OCI-LY3 (cell line): Measurements from ENCODE around the gene COQ9.

Experiments used
- H2AFZ ChIP-seq: fragments of 200-600, 300-600 bp; shearing (Covaris generic); 2 replicates; pipeline ENCODE4 v1.6.0; 2014; ENCODE audit warnings: antibody characterized with exemption, low read depth, low read length
- H3K27ac ChIP-seq: fragments of 200-600, 300-600 bp; sonication (generic); 2 replicates; pipeline ENCODE4 v1.5.1; 2014; ENCODE audit warnings: mild to moderate bottlenecking, low read length, moderate library complexity, mixed read lengths
- H3K27me3 ChIP-seq: fragments of 200-600, 300-600 bp; sonication (generic); 2 replicates; pipeline ENCODE4 v1.6.1; 2014; ENCODE audit warnings: low read depth, low read length, mixed read lengths
- H3K36me3 ChIP-seq: fragments of 200-600, 300-600 bp; sonication (generic); replicated peaks from 2 replicates; pipeline ENCODE3; 2014; ENCODE audit warnings: low read depth, low read length, mixed read lengths
- H3K4me1 ChIP-seq: fragments of 300-600, 200-600 bp; sonication (generic); 2 replicates; pipeline ENCODE4 v1.6.1; 2014; ENCODE audit warnings: low read length, mixed read lengths
- H3K4me2 ChIP-seq: fragments of 200-600, 300-600 bp; sonication (generic); 2 replicates; pipeline ENCODE4 v1.6.1; 2014; ENCODE audit warnings: low read length, mixed read lengths
- H3K4me3 ChIP-seq: fragments of 300-600, 200-600 bp; sonication (generic); 2 replicates; pipeline ENCODE4 v1.5.1; 2014; ENCODE audit warnings: antibody characterized with exemption, mild to moderate bottlenecking, low read length, moderate library complexity
- H3K79me2 ChIP-seq: fragments of 300-600, 200-600 bp; shearing (Covaris generic); 2 replicates; pipeline ENCODE4 v1.6.1; 2014; ENCODE audit warnings: mild to moderate bottlenecking, low read length, mixed read lengths
- H3K9ac ChIP-seq: fragments of 300-600, 200-600 bp; shearing (Covaris generic); 2 replicates; pipeline ENCODE4 v1.6.0; 2014; ENCODE audit warnings: mild to moderate bottlenecking, low read length, moderate library complexity
- H3K9me3 ChIP-seq: fragments of 200-600, 300-600 bp; shearing (Covaris generic); 2 replicates; pipeline ENCODE4 v1.6.1; 2014; ENCODE audit warnings: low read length, mixed read lengths; ENCODE audit not compliant: insufficient read depth
- H4K20me1 ChIP-seq: fragments of 200-600, 300-600 bp; sonication (generic); 2 replicates; pipeline ENCODE4 v1.6.1; 2016; ENCODE audit warnings: low read length, mixed read lengths; ENCODE audit not compliant: insufficient read depth
- CTCF ChIP-seq: fragments of 200-600, 300-600 bp; sonication (generic); IDR thresholded peaks from 2 replicates; pipeline ENCODE4 v1.5.1; 2014; ENCODE audit warnings: antibody characterized with exemption, low read length, low read depth
- EZH2phosphoT487 ChIP-seq: fragments of 200-600 bp; shearing (Covaris generic); IDR thresholded peaks from 2 replicates; pipeline ENCODE4 v1.6.1; 2018; ENCODE audit warnings: antibody characterized with exemption, mixed run types, low read depth

Gene COQ9

GRCh38 chr16:57413733-57414132, 33.5 kb upstream of the COQ9 start:
- H3K27ac ChIP-seq, result peak overlapping the region; percentile 88
- peak overlapping the region; percentile 54; the same call in 1 of the 2 replicates for H3K9ac ChIP-seq
- no peaks in the 10 kb centered on the region for H3K27me3 ChIP-seq
- H4K20me1 ChIP-seq, result no peaks in the 10 kb centered on the region
- H3K79me2 ChIP-seq, result no peaks in the 10 kb centered on the region
- H3K9me3 ChIP-seq, result no peaks in the 10 kb centered on the region
- no peak overlapping the region for H2AFZ ChIP-seq
- H3K36me3 ChIP-seq, result no peaks in the 10 kb centered on the region
- TF ChIP-seq CTCF, result no peak
- TF ChIP-seq EZH2phosphoT487, result no peak
- peak overlapping the region; percentile 30; the same call in 1 of the 2 replicates for H3K4me3 ChIP-seq
- peak overlapping the region; percentile 61 for H3K4me2 ChIP-seq
- H3K4me1 ChIP-seq, result peaks cover 94% of the 10 kb centered on the region

GRCh38 chr16:57416084-57416483, 31.2 kb upstream of the COQ9 start:
- H3K27me3 ChIP-seq, result no peaks in the 10 kb centered on the region
- no peaks in the 10 kb centered on the region for H3K79me2 ChIP-seq
- TF ChIP-seq CTCF (no peak), EZH2phosphoT487 (no peak)
- peaks cover 80% of the 10 kb centered on the region for H3K4me1 ChIP-seq
- peak overlapping the region; percentile 41; the same call in 1 of the 2 replicates for H2AFZ ChIP-seq
- H3K27ac ChIP-seq, result peak overlapping the region; percentile 68; the same call in 1 of the 2 replicates
- H3K4me2 ChIP-seq, result peak overlapping the region; percentile 92
- H3K36me3 ChIP-seq, result no peaks in the 10 kb centered on the region
- peak overlapping the region; percentile 71; the same call in 1 of the 2 replicates for H3K4me3 ChIP-seq
- H4K20me1 ChIP-seq, result no peaks in the 10 kb centered on the region
- peak overlapping the region; percentile 85 for H3K9ac ChIP-seq
- H3K9me3 ChIP-seq, result no peaks in the 10 kb centered on the region

GRCh38 chr16:57419506-57419905, 27.8 kb upstream of the COQ9 start:
- no peaks in the 10 kb centered on the region for H3K36me3 ChIP-seq
- H3K4me2 ChIP-seq, result peak overlapping the region; percentile 80

More at GRCh38 chr16:57419506-57419905, 27.8 kb upstream of the COQ9 start:
- no peaks in the 10 kb centered on the region for H3K79me2 ChIP-seq
- H4K20me1 ChIP-seq, result no peaks in the 10 kb centered on the region
- no peaks in the 10 kb centered on the region for H3K9me3 ChIP-seq
- peak overlapping the region; percentile 91 for H2AFZ ChIP-seq
- H3K4me3 ChIP-seq, result no peak overlapping the region
- H3K4me1 ChIP-seq, result peaks cover 56% of the 10 kb centered on the region
- TF ChIP-seq EZH2phosphoT487, result no peak
- TF ChIP-seq CTCF, result no peak
- H3K9ac ChIP-seq, result no peak overlapping the region
- H3K27me3 ChIP-seq, result no peaks in the 10 kb centered on the region
- no peak overlapping the region for H3K27ac ChIP-seq
